Measurements from ENCODE around the gene TMEM267.
"Not testable (repeated sequence)": the region's sequence is repeated elsewhere in the genome, so short reads cannot be mapped to it uniquely, and the experiment has no call there.

GRCh38 chr5:43402524-43403066, 81.1 kb downstream of the TMEM267 start:
- not testable (repeated sequence) for TF ChIP-seq RXRA (IDR thresholded peaks at IDR 0.05; ENCODE audit: insufficient read depth, low read depth, low read length); CTCF (IDR thresholded peaks at IDR 0.05; ENCODE audit: control extremely low read depth in 1 of 3, insufficient read depth in 1 of 3, low read depth in 1 of 3, low read length in 3 of 3); RAD21 (IDR thresholded peaks at IDR 0.05 in 1 of 2, conservative IDR thresholded peaks at IDR 0.05 in 1 of 2; ENCODE audit: low read depth in 2 of 2, low read length in 2 of 2); USF2 (IDR thresholded peaks at IDR 0.05; ENCODE audit: low read length); E2F6 (IDR thresholded peaks at IDR 0.05)

All from H1 (cell line).